Stomach (tissue), 9 donors: ENCODE measurements around the gene VIPR2. TPM values are rescaled to one million over a fixed set of nuclear protein-coding genes. Genes with fewer than 3 reads are reported as not detected.
"Not testable (repeated sequence)": the region's sequence is repeated elsewhere in the genome, so short reads cannot be mapped to it uniquely, and the experiment has no call there.

Experiments used
- DNase-seq, 2 donors: peaks; one replicate each; pipeline versions ENCODE4 v3.0.0 to v3.0.0-alpha.2; 2013 to 2019
- H3K27ac ChIP-seq, 5 donors: fragments of 200-600 bp in 4 of 5; sonication (generic) in 4 of 5; one replicate each; pipeline ENCODE4 v1.5.1; 2013 to 2019; ENCODE audit warnings: mild to moderate bottlenecking in 1 of 5, moderate library complexity in 1 of 5
- H3K27me3 ChIP-seq, 3 donors: fragments of 200-600 bp; sonication (generic); one replicate each; pipeline ENCODE4 v1.5.1; 2017 to 2019; ENCODE audit warnings: mixed run types in 1 of 3
- H3K36me3 ChIP-seq, 4 donors: fragments of 200-600 bp; sonication (generic); 1 replicate in 3 of 4; 2 replicates in 1 of 4; pipeline ENCODE4 v1.5.1; 2016 to 2019
- H3K4me1 ChIP-seq, 4 donors: fragments of 200-600 bp; sonication (generic); one replicate each; pipeline ENCODE4 v1.5.1; 2016 to 2019
- H3K4me3 ChIP-seq, 4 donors: fragments of 200-600 bp; sonication (generic) in 3 of 4; one replicate each; pipeline ENCODE4 v1.5.1; 2016 to 2019; ENCODE audit warnings: mild to moderate bottlenecking in 1 of 4
- H3K9me3 ChIP-seq, 4 donors: fragments of 200-600 bp; sonication (generic); one replicate each; pipeline ENCODE4 v1.5.1; 2016 to 2019
- CTCF ChIP-seq, 7 experiments: fragments of 450-650 bp in 4 of 7; fragments of 200-600 bp in 3 of 7; sonication (generic) in 3 of 7; IDR thresholded peaks; one replicate each; pipeline ENCODE4 v1.5.1; 2016 to 2019; ENCODE audit warnings: antibody characterized with exemption in 7 of 7, control low read depth in 2 of 7, mild to moderate bottlenecking in 1 of 7
- EP300 ChIP-seq: sonication (generic); formaldehyde crosslinking; IDR thresholded peaks from one replicate; pipeline ENCODE4 v1.6.1; 2017; ENCODE audit warnings: antibody characterized with exemption
- POLR2A ChIP-seq, 4 donors: fragments of 450-650 bp; IDR thresholded peaks; one replicate each; pipeline ENCODE4 v1.6.1; 2016; ENCODE audit warnings: antibody characterized with exemption in 4 of 4, control low read depth in 2 of 4, mild to moderate bottlenecking in 1 of 4, moderate library complexity in 1 of 4
- POLR2AphosphoS5 ChIP-seq, 3 donors: sonication (generic); formaldehyde crosslinking; IDR thresholded peaks; one replicate each; pipeline ENCODE4 v1.6.1; 2016; ENCODE audit warnings: antibody characterized with exemption in 3 of 3
- WGBS, 5 donors: extraction: QIAGEN DNeasy Blood & Tissue Kit in 3 of 5; methylation state at CpG; one replicate each; pipeline versions ENCODE4 v1.1.5 to v1.1.7; 2013 to 2018; 5-methylcytosine and 5-hydroxymethylcytosine counted together
- intact Hi-C: fragments of 100-400 bp; cut with DNase I; formaldehyde crosslinking; loops from one replicate; pipeline ENCODE4 v1.15.1; 2023; ENCODE audit warnings: low total_unique reads
- polyA plus RNA-seq, 3 donors: library from polyadenylated mRNA; stranded (reverse); fragments of 200-250 nt; gene quantifications; one replicate each; pipeline ENCODE4 v1.2.3, GENCODE V29; 2013
- total RNA-seq, 5 donors: library from RNA; depleted of rRNA; stranded (reverse); fragments of >200 nt; gene quantifications; one replicate each; pipeline versions ENCODE4 v1.1.0 to v1.2.3, GENCODE V29; 2014 to 2016
- donor health status: healthy with polysubstance abuse.
- donor health status: Bipolar disorder and iron deficiency.
- donor health status: healthy.

Gene VIPR2
- total and polyA plus RNA-seq, 8 donors: 1.2 to 25.4 (median 4.6) TPM

GRCh38 chr7:159177284-159177953, 32.8 kb upstream of the VIPR2 start:
- H3K9me3 ChIP-seq: peaks cover 0 to 16% (median 2%) of the 10 kb centered on the region in 4 donors
- H3K4me1 ChIP-seq: no peaks in the 10 kb centered on the region
- H3K4me3 ChIP-seq: no peak overlapping the region
- H3K27ac ChIP-seq: no peak overlapping the region
- H3K27me3 ChIP-seq: no peaks in the 10 kb centered on the region
- no peak for DNase-seq
- intact Hi-C loops: no loop called here
- TF ChIP-seq POLR2A (IDR thresholded peaks at IDR 0.05) (no peak), EP300 (no peak)
- H3K36me3 ChIP-seq: no peaks in the 10 kb centered on the region
- WGBS, 5 donors: 81 to 91% (median 88%) methylated on average over 3 of the region's 3 CpGs

- Histone ChIP-seq H3K27me3 (no peaks in the 10 kb centered on the region), H3K4me3 (no peak overlapping the region), H3K4me1 (no peaks in the 10 kb centered on the region), H3K36me3 (no peaks in the 10 kb centered on the region), H3K9me3 (peaks cover 0 to 16% (median 1%) of the 10 kb centered on the region in 4 donors), H3K27ac (no peak overlapping the region)
- WGBS, 5 donors: 82 to 88% (median 84%) methylated on average over 8 of the region's 8 CpGs
- no peak for TF ChIP-seq CTCF (IDR thresholded peaks at IDR 0.05)
- TF ChIP-seq POLR2AphosphoS5 (IDR thresholded peaks at IDR 0.05): no peak
- no peak for TF ChIP-seq EP300
- no peak for TF ChIP-seq POLR2A (IDR thresholded peaks at IDR 0.05)
- intact Hi-C loops: no loop called here
- no peak for DNase-seq
Measured at GRCh38 chr7:159175792-159176191, 31.1 kb upstream of the VIPR2 start.

GRCh38 chr7:159175100-159175499, 30.4 kb upstream of the VIPR2 start:
- WGBS, 5 donors: 73 to 87% (median 79%) methylated on average over 6 of the region's 6 CpGs
- H3K27me3 ChIP-seq, H3K36me3 ChIP-seq, intact Hi-C loops, H3K4me3 ChIP-seq, H3K27ac ChIP-seq, DNase-seq, H3K4me1 ChIP-seq: not testable (repeated sequence)
- H3K9me3 ChIP-seq: peaks cover 0 to 16% (median 0%) of the 10 kb centered on the region in 4 donors

- no peaks in the 10 kb centered on the region for H3K36me3 ChIP-seq
- WGBS, 5 donors: 79 to 90% (median 88%) methylated on average over 9 of the region's 9 CpGs
- intact Hi-C loops: no loop called here
- no peaks in the 10 kb centered on the region for H3K27me3 ChIP-seq
- peaks cover 0 to 16% (median 0%) of the 10 kb centered on the region in 4 donors for H3K9me3 ChIP-seq
- H3K4me1 ChIP-seq: no peaks in the 10 kb centered on the region
- H3K27ac ChIP-seq: peak overlapping the region in 1 of 5 donors; percentile 25
- H3K4me3 ChIP-seq: no peak overlapping the region
- no peak for DNase-seq
- TF ChIP-seq POLR2A (IDR thresholded peaks at IDR 0.05) (no peak), EP300 (no peak), POLR2AphosphoS5 (IDR thresholded peaks at IDR 0.05) (no peak), CTCF (IDR thresholded peaks at IDR 0.05) (no peak)
Measured at GRCh38 chr7:159172400-159172799, 27.7 kb upstream of the VIPR2 start.

GRCh38 chr7:159169391-159169790, 24.7 kb upstream of the VIPR2 start:
- 85 to 89% (median 88%) methylated on average over 14 to 17 of the region's 17 CpGs for WGBS, 5 donors

More at GRCh38 chr7:159169391-159169790, 24.7 kb upstream of the VIPR2 start:
- Histone ChIP-seq H3K4me3 (no peak overlapping the region), H3K27me3 (no peaks in the 10 kb centered on the region), H3K36me3 (no peaks in the 10 kb centered on the region), H3K27ac (no peak overlapping the region), H3K9me3 (peaks cover 0 to 17% (median 0%) of the 10 kb centered on the region in 4 donors), H3K4me1 (no peaks in the 10 kb centered on the region)
- TF ChIP-seq POLR2AphosphoS5 (IDR thresholded peaks at IDR 0.05) (no peak), EP300 (no peak), POLR2A (IDR thresholded peaks at IDR 0.05) (no peak), CTCF (IDR thresholded peaks at IDR 0.05) (no peak)
- intact Hi-C loops: no loop called here
- no peak for DNase-seq
